Measurements from ENCODE around the gene FGFR1OP2. TPM values are rescaled to one million over a fixed set of nuclear protein-coding genes. Genes with fewer than 3 reads are reported as not detected.

The FGFR1OP2 gene
- total RNA-seq, 2 donors from 2014 or later: 42.2 to 71.3 TPM

GRCh38 chr12:26970136-26970535 is 31.9 kb downstream of the FGFR1OP2 start:
- H3K4me1 Mint-ChIP-seq: no peaks in the 10 kb centered on the region
- H3K9ac ChIP-seq (ENCODE audit: extremely low read depth, low read length, poor library complexity, severe bottlenecking): no peak overlapping the region
- H3K36me3 Mint-ChIP-seq (ENCODE audit: low read depth): peaks cover 38% of the 10 kb centered on the region
- no peak overlapping the region for H3K27ac ChIP-seq (ENCODE audit: low read depth, low read length)
- H3K4me3 Mint-ChIP-seq: no peak overlapping the region
- H3K27me3 Mint-ChIP-seq (ENCODE audit: insufficient read depth): no peaks in the 10 kb centered on the region
- WGBS, 2 experiments (ENCODE audit: insufficient coverage in 1 of 2, insufficient read length in 1 of 2): 93 to 100% methylated on average over 1 to 2 of the region's 2 CpGs
- H3K36me3 ChIP-seq (ENCODE audit: control insufficient read depth, insufficient read depth, low read length): peaks cover 36% of the 10 kb centered on the region
- no peaks in the 10 kb centered on the region for H3K9me3 ChIP-seq (ENCODE audit: control insufficient read depth, low read length)
- no peak overlapping the region for H3K4me3 ChIP-seq (ENCODE audit: low read length)
- no peak for DNase-seq
- no peaks in the 10 kb centered on the region for H3K9me3 Mint-ChIP-seq
- TF ChIP-seq CTCF (conservative IDR thresholded peaks at IDR 0.05): no peak
- H3K27me3 ChIP-seq (ENCODE audit: control insufficient read depth, insufficient read depth, low read length, poor library complexity, severe bottlenecking): no peaks in the 10 kb centered on the region
- H3K4me1 ChIP-seq (ENCODE audit: control insufficient read depth, insufficient read depth, low read length): no peaks in the 10 kb centered on the region
- no peak overlapping the region for H3K27ac Mint-ChIP-seq

GRCh38 chr12:26971963-26972362 is 33.7 kb downstream of the FGFR1OP2 start:
- WGBS, 2 experiments (ENCODE audit: insufficient coverage in 1 of 2, insufficient read length in 1 of 2): 94% methylated on average over 2 of the region's 2 CpGs; no CpG with 5 or more reads in 1 of the 2 experiments
- Mint-ChIP-seq H3K4me3 (no peak overlapping the region), H3K9me3 (no peaks in the 10 kb centered on the region), H3K36me3 (ENCODE audit: low read depth) (peaks cover 41% of the 10 kb centered on the region), H3K27me3 (ENCODE audit: insufficient read depth) (no peaks in the 10 kb centered on the region), H3K4me1 (no peaks in the 10 kb centered on the region), H3K27ac (no peak overlapping the region)
- Histone ChIP-seq H3K36me3 (ENCODE audit: control insufficient read depth, insufficient read depth, low read length) (peaks cover 27% of the 10 kb centered on the region), H3K27ac (ENCODE audit: low read depth, low read length) (no peak overlapping the region), H3K4me1 (ENCODE audit: control insufficient read depth, insufficient read depth, low read length) (no peaks in the 10 kb centered on the region), H3K9ac (ENCODE audit: extremely low read depth, low read length, poor library complexity, severe bottlenecking) (no peak overlapping the region), H3K4me3 (ENCODE audit: low read length) (no peak overlapping the region), H3K9me3 (ENCODE audit: control insufficient read depth, low read length) (no peaks in the 10 kb centered on the region), H3K27me3 (ENCODE audit: control insufficient read depth, insufficient read depth, low read length, poor library complexity, severe bottlenecking) (no peaks in the 10 kb centered on the region)
- TF ChIP-seq CTCF (conservative IDR thresholded peaks at IDR 0.05): no peak
- DNase-seq: no peak

- Mint-ChIP-seq H3K27me3 (ENCODE audit: insufficient read depth) (no peaks in the 10 kb centered on the region), H3K9me3 (no peaks in the 10 kb centered on the region), H3K27ac (no peak overlapping the region), H3K4me3 (no peak overlapping the region), H3K4me1 (peaks cover 9% of the 10 kb centered on the region), H3K36me3 (ENCODE audit: low read depth) (peaks cover 27% of the 10 kb centered on the region)
- Histone ChIP-seq H3K4me1 (ENCODE audit: control insufficient read depth, insufficient read depth, low read length) (no peaks in the 10 kb centered on the region), H3K9me3 (ENCODE audit: control insufficient read depth, low read length) (no peaks in the 10 kb centered on the region), H3K4me3 (ENCODE audit: low read length) (no peak overlapping the region), H3K9ac (ENCODE audit: extremely low read depth, low read length, poor library complexity, severe bottlenecking) (no peak overlapping the region), H3K27me3 (ENCODE audit: control insufficient read depth, insufficient read depth, low read length, poor library complexity, severe bottlenecking) (no peaks in the 10 kb centered on the region), H3K27ac (ENCODE audit: low read depth, low read length) (no peak overlapping the region), H3K36me3 (ENCODE audit: control insufficient read depth, insufficient read depth, low read length) (peaks cover 30% of the 10 kb centered on the region)
- DNase-seq: no peak
- TF ChIP-seq CTCF (conservative IDR thresholded peaks at IDR 0.05): no peak
- 93 to 100% methylated on average over 2 of the region's 2 CpGs for WGBS, 2 experiments (ENCODE audit: insufficient coverage in 1 of 2, insufficient read length in 1 of 2)
Observed at GRCh38 chr12:26976687-26977086, 38.4 kb downstream of the FGFR1OP2 start.

All from endodermal cell (in vitro differentiated cells).